ENCODE results near the gene S100P. TPM values are rescaled to one million over a fixed set of nuclear protein-coding genes. Genes with fewer than 3 reads are reported as not detected.

Gene S100P
- total RNA-seq, 1 donor from 2014 or later, result not detected

GRCh38 chr4:6692379-6692778 lies 1.3 kb upstream of the S100P start:
- intact Hi-C loops (cut with micrococcal nuclease), result no loop called here
- TF ChIP-seq CTCF (IDR thresholded peaks at IDR 0.05; ENCODE audit: borderline replicate concordance), result no peak
- H3K27ac ChIP-seq (replicated peaks), result no peak overlapping the region

GRCh38 chr4:6692806-6693205 lies 872 bp upstream of the S100P start:
- Histone ChIP-seq H3K4me1 (peaks cover 53% of the 10 kb centered on the region), H3K27ac (replicated peaks) (no peak overlapping the region), H3K9me3 (replicated peaks) (no peaks in the 10 kb centered on the region)

More at GRCh38 chr4:6692379-6692778, 1.3 kb upstream of the S100P start:
- Histone ChIP-seq H3K4me3 (no peak overlapping the region), H3K4me1 (peaks cover 52% of the 10 kb centered on the region), H3K9me3 (replicated peaks) (no peaks in the 10 kb centered on the region), H3K36me3 (no peaks in the 10 kb centered on the region), H3K27me3 (ENCODE audit: low read depth) (no peaks in the 10 kb centered on the region)
- no peak for DNase-seq

GRCh38 chr4:6694177-6694901 lies 661 bp downstream of the S100P start:
- Histone ChIP-seq H3K27me3 (ENCODE audit: low read depth) (no peaks in the 10 kb centered on the region), H3K4me3 (no peak overlapping the region), H3K9me3 (replicated peaks) (no peaks in the 10 kb centered on the region), H3K36me3 (no peaks in the 10 kb centered on the region), H3K4me1 (peaks cover 39% of the 10 kb centered on the region), H3K27ac (replicated peaks) (peak overlapping the region; percentile 82)
- intact Hi-C loops (cut with micrococcal nuclease), result no loop called here
- no peak for TF ChIP-seq CTCF (IDR thresholded peaks at IDR 0.05; ENCODE audit: borderline replicate concordance)
- DNase-seq, result no peak

More at GRCh38 chr4:6692806-6693205, 872 bp upstream of the S100P start:
- Histone ChIP-seq H3K27me3 (ENCODE audit: low read depth) (no peaks in the 10 kb centered on the region), H3K36me3 (no peaks in the 10 kb centered on the region), H3K4me3 (no peak overlapping the region)
- intact Hi-C loops (cut with micrococcal nuclease), result no loop called here
- DNase-seq, result no peak
- TF ChIP-seq CTCF (IDR thresholded peaks at IDR 0.05; ENCODE audit: borderline replicate concordance), result no peak

- Histone ChIP-seq H3K4me1 (peaks cover 37% of the 10 kb centered on the region), H3K27me3 (ENCODE audit: low read depth) (no peaks in the 10 kb centered on the region), H3K36me3 (peaks cover 8% of the 10 kb centered on the region), H3K9me3 (replicated peaks) (no peaks in the 10 kb centered on the region), H3K4me3 (no peak overlapping the region), H3K27ac (replicated peaks) (peak overlapping the region; percentile 82)
- DNase-seq, result no peak
- no peak for TF ChIP-seq CTCF (IDR thresholded peaks at IDR 0.05; ENCODE audit: borderline replicate concordance)
- intact Hi-C loops (cut with micrococcal nuclease), result no loop called here
Measured at GRCh38 chr4:6695660-6696610, 2.3 kb downstream of the S100P start.

GRCh38 chr4:6696611-6697010 lies 2.9 kb downstream of the S100P start:
- Histone ChIP-seq H3K27me3 (ENCODE audit: low read depth) (no peaks in the 10 kb centered on the region), H3K27ac (replicated peaks) (peak overlapping the region; percentile 82), H3K4me1 (peaks cover 37% of the 10 kb centered on the region), H3K36me3 (peaks cover 10% of the 10 kb centered on the region), H3K9me3 (replicated peaks) (no peaks in the 10 kb centered on the region), H3K4me3 (no peak overlapping the region)
- intact Hi-C loops (cut with micrococcal nuclease), result no loop called here
- TF ChIP-seq CTCF (IDR thresholded peaks at IDR 0.05; ENCODE audit: borderline replicate concordance), result no peak
- no peak for DNase-seq

All from left ventricle myocardium inferior (tissue), 1 donor.